ENCODE data around the gene GATA6. TPM values are rescaled to one million over a fixed set of nuclear protein-coding genes. Genes with fewer than 3 reads are reported as not detected.
A peak's percentile ranks its signal among the peaks of the same experiment; 100 is the strongest.

GATA6 gene
- total and polyA plus RNA-seq, 2 of the 13 experiments (the other 11 are each of a cell fraction or from before 2014, with no cell fraction given) = 0.84 to 3.2 TPM

DNA sequence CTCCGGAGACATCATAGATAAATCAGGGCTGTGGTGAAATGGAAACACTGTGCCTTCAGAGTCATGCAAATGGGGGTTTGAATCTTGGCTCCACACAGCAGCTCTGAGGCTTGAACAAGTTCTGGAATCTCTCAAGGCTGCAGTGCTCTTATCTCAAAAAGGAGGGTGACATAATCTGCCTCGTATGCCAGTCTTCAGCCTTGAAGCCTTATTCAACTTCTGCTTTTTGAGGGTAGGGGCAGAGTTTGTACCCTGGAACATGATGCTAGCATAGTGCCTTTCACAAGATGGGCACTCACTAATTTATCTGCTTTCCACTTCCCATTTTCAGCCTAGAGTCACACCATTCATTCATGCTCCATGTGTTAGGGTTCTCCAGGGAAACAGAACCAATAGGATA, 42.3 kb downstream of the GATA6 start (continued):
- TF ChIP-seq, protein P1, sequence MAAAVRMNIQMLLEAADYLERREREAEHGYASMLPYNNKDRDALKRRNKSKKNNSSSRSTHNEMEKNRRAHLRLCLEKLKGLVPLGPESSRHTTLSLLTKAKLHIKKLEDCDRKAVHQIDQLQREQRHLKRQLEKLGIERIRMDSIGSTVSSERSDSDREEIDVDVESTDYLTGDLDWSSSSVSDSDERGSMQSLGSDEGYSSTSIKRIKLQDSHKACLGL (CRISPR knock-in tag; IDR thresholded peaks at IDR 0.05) = no peak

DNA sequence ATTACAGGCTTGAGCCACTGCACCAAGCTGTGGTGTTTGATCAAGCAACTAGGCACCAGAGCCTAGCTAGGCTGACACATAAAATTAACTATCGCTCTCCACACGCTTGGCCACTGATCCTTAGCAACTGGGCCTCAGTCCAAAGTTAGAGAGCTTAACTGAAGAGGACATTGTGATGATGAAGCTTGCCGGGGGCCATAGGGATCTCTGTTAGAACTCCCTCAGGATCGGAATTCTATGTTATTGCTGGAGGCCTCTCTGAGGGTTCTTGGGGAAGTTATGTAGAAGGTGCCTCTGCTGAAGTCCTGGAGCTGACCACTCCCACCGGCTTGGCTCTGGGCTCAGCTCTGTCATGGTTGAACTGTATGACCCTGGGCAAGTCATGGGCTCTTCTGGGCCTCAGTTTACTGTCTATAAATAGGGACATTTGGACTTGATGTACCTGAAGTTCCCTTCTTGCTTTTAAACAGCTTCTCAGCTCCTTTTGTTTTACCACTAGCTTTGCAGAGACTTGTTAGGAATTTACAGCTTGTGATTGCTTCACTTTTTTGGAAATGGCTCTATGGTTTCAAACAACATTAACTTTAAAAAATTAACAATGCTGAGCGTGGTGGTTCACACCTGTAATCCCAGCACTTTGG, 44.1 kb downstream of the GATA6 start:
- DNase-seq (ENCODE audit: low spot score) (no peak), FAIRE-seq (no peak), ATAC-seq (no peak; the same call in 2 of the 3 replicates)
- intact Hi-C loops (cut with micrococcal nuclease; ENCODE audit: unreplicated experiment) = loop anchor here (10.0 kb wide), 1 partner anchor 49 kb away; the partner anchor contains the start of gene GATA6
- Histone ChIP-seq H2AFZ (ENCODE audit: low read length) (no peak overlapping the region), H3K9ac (ENCODE audit: insufficient read depth, low read depth, low read length) (no peak overlapping the region), H3K4me2 (ENCODE audit: low read depth, low read length) (peak overlapping the region; percentile 38; the same call in 1 of the 2 replicates), H3K27ac (ENCODE audit: extremely low read length, insufficient read depth, low read length) (no peak overlapping the region), H3K27me3 (ENCODE audit: control insufficient read depth in 1 of 2, insufficient read depth in 2 of 2, low read length in 2 of 2) (no peaks in the 10 kb centered on the region), H3K4me1 (ENCODE audit: insufficient read depth, low read length) (peaks cover 20% of the 10 kb centered on the region), H4K20me1 (ENCODE audit: insufficient read depth, low read length) (no peaks in the 10 kb centered on the region), H3K9me3 (ENCODE audit: low read length) (no peaks in the 10 kb centered on the region), H3K36me3 (replicated peaks in 1 of 2; ENCODE audit: control insufficient read depth in 1 of 2, insufficient read depth in 2 of 2, low read length in 2 of 2) (no peaks in the 10 kb centered on the region), H3K4me3 (replicated peaks in 1 of 3; ENCODE audit: insufficient read depth in 1 of 3, low read depth in 2 of 3, low read length in 3 of 3) (no peak overlapping the region), H3K79me2 (ENCODE audit: insufficient read depth, low read length) (no peaks in the 10 kb centered on the region)
- no TSS peak for BruUV-seq (replicated peaks)
- ChIA-PET CTCF (ENCODE audit: low intra/inter-chr PET ratio, low total read pairs) (no interaction called here), POLR2A (no interaction called here)
- in situ Hi-C loops (cut with HindIII; ENCODE audit: extremely low pct_ligation_motif_present, low pct_unique_long_range_greater_than_20kb) = no loop called here
- no peak for TF ChIP-seq NR3C1 (CRISPR knock-in tag; IDR thresholded peaks at IDR 0.05)
- no peak for TF ChIP-seq SIN3B (IDR thresholded peaks at IDR 0.05; ENCODE audit: low read length)
- TF ChIP-seq SMAD3 (CRISPR knock-in tag; IDR thresholded peaks at IDR 0.05) = no peak
- no peak for TF ChIP-seq HES4 (CRISPR knock-in tag; IDR thresholded peaks at IDR 0.05; ENCODE audit: borderline replicate concordance)
- TF ChIP-seq, protein P2, sequence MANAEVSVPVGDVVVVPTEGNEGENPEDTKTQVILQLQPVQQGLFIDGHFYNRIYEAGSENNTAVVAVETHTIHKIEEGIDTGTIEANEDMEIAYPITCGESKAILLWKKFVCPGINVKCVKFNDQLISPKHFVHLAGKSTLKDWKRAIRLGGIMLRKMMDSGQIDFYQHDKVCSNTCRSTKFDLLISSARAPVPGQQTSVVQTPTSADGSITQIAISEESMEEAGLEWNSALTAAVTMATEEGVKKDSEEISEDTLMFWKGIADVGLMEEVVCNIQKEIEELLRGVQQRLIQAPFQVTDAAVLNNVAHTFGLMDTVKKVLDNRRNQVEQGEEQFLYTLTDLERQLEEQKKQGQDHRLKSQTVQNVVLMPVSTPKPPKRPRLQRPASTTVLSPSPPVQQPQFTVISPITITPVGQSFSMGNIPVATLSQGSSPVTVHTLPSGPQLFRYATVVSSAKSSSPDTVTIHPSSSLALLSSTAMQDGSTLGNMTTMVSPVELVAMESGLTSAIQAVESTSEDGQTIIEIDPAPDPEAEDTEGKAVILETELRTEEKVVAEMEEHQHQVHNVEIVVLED (CRISPR knock-in tag; IDR thresholded peaks at IDR 0.05; ENCODE audit: borderline replicate concordance) = no peak
- TF ChIP-seq, protein P3, sequence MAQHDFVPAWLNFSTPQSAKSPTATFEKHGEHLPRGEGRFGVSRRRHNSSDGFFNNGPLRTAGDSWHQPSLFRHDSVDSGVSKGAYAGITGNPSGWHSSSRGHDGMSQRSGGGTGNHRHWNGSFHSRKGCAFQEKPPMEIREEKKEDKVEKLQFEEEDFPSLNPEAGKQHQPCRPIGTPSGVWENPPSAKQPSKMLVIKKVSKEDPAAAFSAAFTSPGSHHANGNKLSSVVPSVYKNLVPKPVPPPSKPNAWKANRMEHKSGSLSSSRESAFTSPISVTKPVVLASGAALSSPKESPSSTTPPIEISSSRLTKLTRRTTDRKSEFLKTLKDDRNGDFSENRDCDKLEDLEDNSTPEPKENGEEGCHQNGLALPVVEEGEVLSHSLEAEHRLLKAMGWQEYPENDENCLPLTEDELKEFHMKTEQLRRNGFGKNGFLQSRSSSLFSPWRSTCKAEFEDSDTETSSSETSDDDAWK (CRISPR knock-in tag; IDR thresholded peaks at IDR 0.05) = no peak
- no peak for TF ChIP-seq TEAD3 (CRISPR knock-in tag; optimal IDR thresholded peaks at IDR 0.05; ENCODE audit: borderline replicate concordance)
- no peak for TF ChIP-seq ISX (CRISPR knock-in tag; conservative IDR thresholded peaks at IDR 0.05)
- no peak for TF ChIP-seq TARDBP (CRISPR knock-in tag; IDR thresholded peaks at IDR 0.05)
- TF ChIP-seq, protein P4, sequence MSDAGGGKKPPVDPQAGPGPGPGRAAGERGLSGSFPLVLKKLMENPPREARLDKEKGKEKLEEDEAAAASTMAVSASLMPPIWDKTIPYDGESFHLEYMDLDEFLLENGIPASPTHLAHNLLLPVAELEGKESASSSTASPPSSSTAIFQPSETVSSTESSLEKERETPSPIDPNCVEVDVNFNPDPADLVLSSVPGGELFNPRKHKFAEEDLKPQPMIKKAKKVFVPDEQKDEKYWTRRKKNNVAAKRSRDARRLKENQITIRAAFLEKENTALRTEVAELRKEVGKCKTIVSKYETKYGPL (CRISPR knock-in tag; IDR thresholded peaks at IDR 0.05) = no peak
- WGBS (ENCODE audit: low lambda C conversion rate) = 11% methylated on average over 6 of the region's 6 CpGs
